GM18526 (cell line): ENCODE results near the gene DCP1B.

Source experiments
- POLR2A ChIP-seq: IDR thresholded peaks from 3 replicates; pipeline ENCODE4 v1.6.1; 2011; ENCODE audit not compliant: insufficient read length; ENCODE audit errors: extremely low read depth

DCP1B gene

DNA sequence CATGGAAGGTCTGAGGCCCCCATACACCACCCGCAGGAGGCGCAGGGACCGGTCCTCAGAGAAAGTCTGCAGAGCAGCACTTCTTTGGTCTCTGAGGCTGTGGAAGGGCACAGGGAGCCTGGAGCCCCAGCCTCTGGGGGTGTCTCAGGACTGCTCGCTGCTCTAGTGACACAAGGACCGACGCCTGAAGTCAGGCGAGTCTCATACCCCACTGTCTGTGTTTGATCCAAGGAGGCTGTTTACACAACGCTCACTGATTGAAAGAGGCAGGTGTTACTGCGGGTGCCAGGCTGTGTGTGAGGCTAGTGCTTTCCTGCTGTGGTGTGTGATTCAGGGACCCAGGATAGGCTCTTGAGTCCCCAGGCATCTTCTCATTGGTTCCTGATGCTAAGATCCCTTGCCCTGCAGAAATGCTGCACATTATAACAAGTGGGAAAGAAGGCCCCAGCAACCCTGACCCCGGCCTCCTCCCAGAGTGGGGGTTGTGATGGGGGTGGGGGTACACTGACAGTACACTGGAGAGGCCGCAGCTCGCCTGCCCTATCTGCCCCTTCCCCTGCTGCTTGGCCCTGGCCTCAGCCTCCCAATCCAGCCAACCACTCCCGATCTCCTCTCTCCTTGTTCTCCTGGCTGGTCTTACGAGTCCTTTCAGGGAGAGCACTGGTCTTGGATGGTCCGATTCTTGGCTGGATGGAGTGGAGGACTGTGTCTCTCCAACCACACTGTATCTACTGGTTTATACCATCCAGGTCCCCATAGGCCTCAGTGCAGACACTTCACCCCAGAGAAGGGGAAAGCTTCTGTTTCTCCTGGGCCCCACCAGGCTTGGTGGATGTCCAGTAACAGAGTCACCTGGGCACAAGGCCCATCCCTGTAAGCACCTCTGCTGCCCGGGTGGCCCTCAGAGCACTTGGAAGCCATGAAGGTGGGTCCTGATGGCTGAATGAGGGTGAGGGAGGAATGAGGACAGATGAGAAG is 92.4 kb downstream of the DCP1B start:
- no peak for TF ChIP-seq POLR2A

DNA sequence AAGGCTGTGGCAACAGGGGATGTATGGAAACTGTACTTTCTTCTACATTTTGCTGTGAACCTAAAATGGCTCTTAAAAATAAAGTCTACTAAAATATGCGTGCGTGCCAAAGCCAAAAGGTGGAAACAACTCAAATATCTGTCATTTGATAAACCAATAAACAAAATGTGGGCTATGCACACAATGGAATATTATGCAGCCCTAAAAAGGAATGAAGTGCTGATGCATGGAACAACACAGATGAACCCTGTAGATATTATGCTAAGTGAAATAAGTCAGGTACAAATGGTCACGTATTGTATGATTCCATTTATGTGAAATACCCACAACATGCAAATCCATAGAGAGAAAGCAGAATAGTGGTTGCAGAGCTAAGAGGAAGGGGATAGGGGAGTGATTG is 93.8 kb downstream of the DCP1B start:
- no peak for TF ChIP-seq POLR2A

DNA sequence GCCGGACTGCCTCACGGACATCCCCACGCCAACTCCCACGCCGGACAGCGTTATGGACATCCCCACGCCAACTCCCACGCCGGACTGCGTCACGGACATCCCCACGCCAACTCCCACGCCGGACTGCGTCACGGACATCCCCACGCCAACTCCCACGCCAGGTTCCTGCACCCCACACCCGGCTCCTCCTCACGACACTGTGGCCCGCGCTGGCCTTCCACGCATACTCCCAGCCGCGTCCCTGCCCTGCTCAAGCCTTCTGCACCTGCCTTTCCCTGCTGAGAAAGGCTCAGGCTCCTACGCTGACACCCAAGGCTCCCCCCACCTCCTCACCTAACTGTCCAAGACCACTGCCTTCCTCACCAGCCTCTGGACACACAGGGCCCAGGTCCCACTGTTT is 95.5 kb downstream of the DCP1B start:
- TF ChIP-seq POLR2A: no peak

DNA sequence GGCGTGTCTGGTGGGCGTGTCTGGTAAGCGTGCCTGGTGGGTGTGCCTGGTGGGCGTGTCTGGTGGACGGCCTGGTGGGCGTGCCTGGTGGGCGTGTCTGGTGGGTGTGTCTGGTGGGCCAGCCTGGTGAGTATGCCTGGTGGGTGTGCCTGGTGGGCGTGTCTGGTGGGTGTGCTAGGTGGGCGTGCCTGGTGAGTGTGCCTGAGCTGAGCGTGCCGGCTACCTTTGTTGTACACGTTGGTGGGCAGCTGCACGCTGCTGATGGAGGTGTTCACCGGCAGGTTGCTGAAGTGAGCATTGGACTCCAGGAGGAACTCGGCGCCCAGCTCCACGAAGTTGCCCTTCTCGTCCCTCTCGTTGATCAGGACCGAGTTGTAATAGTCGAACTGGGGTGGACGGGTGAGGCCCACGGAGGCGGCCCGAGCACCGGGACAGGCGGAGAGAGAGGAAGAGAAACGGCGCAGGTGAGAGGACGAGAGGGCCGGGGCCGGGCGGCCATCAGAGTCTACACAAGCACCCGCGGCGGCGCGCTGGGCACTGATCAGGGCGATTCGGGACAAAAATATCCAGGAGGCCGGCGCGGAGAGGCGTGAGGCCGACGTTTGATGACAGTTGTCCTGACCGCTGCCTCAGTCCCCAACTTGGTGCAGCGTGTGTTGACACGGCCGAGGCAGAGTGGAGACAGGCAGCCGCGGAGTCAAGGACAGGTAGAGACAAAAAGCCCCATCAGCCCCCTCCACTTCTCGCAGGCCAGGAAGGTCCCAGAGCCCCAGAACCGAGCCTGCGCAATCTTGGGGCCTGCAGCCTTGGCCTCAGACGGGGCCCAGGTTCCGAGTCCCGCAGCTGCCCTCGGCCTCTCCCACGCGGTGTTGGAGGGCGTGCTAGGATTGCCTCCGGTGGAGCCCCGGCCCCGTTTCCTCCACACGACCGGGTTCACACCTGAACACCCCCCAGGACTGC is 96.3 kb downstream of the DCP1B start:
- no peak for TF ChIP-seq POLR2A

DNA sequence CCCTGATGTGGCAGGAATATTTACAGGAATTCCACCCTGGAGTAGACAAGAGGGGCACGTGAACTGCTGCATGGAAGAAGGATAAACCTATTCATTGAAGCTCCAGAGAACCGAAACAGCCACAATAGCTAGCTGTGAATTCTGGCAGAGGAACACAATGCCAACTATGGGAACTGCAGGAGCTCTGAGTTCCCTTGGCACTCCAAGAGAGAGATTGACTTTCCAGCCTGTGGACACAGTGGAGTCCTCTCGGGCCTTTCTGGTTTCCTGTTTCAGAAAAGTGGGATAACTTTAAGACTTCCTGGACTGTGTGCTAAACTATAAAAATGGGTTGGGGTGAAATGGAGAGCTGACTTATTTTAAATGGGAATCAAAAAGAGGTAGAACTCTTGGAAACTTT is 97.7 kb downstream of the DCP1B start:
- no peak for TF ChIP-seq POLR2A

DNA sequence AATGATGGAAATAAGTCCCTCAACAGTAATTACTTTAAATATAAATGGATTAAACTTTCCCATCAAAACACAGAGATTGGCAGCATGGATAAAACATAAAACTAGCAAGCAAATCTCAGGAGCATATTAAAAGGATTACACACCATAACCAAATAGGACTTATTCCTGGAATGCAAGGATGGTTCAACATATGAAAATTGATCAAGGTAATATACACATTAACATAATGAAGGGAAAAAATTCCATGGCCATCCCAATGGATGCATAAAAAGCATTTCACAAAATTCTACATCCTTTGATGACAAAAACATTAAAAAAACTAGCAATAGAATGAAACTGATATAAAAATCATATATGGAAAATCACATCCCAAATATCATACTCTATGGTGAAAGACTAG is 99.4 kb downstream of the DCP1B start:
- no peak for TF ChIP-seq POLR2A

DNA sequence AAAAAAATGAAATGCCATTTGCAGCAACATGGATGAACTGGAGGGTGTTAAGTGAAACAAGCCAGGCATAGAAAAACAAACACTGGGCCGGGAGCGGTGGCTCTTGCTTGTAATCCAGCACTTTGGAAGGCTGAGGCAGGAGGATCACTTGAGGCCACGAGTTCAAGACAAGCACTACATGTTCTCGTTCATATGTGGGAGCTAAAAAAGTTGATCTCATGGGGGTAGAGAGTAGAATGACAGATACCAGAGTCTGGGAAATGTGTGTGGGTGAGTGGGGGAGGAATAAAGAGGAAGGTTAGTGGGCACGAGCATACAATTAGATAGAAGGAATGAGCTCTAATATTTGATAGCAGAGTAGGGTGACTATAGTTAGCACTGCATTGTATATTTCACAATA is 107.3 kb downstream of the DCP1B start:
- TF ChIP-seq POLR2A: no peak
